Uterus (tissue), 4 donors: ENCODE results near the gene STOM. TPM values are rescaled to one million over a fixed set of nuclear protein-coding genes. Genes with fewer than 3 reads are reported as not detected.

Experiments used
- DNase-seq, 2 donors: peaks; one replicate each; pipeline ENCODE4 v3.0.0-alpha.2; 2019 to 2020
- H3K27ac ChIP-seq, 2 donors: fragments of 200-600 bp; sonication (generic); 1 replicate in 1 of 2; 2 replicates in 1 of 2; pipeline ENCODE4 v1.5.1; 2016 to 2018
- H3K27me3 ChIP-seq, 2 donors: fragments of 200-600 bp; sonication (generic); one replicate each; pipeline ENCODE4 v1.5.1; 2018 to 2019; ENCODE audit warnings: control low read depth in 1 of 2
- H3K36me3 ChIP-seq, 2 donors: fragments of 200-600 bp; sonication (generic); one replicate each; pipeline ENCODE4 v1.5.1; 2019; ENCODE audit warnings: control low read depth in 1 of 2
- H3K4me1 ChIP-seq, 2 donors: fragments of 200-600 bp; sonication (generic); one replicate each; pipeline ENCODE4 v1.5.1; 2018 to 2019; ENCODE audit warnings: control low read depth in 1 of 2
- H3K4me3 ChIP-seq, 2 donors: fragments of 200-600 bp; sonication (generic); 1 replicate in 1 of 2; 2 replicates in 1 of 2; pipeline ENCODE4 v1.5.1; 2018 to 2019; ENCODE audit warnings: mild to moderate bottlenecking in 1 of 2
- H3K9me3 ChIP-seq, 2 donors: fragments of 200-600 bp; sonication (generic); one replicate each; pipeline ENCODE4 v1.5.1; 2019; ENCODE audit warnings: control low read depth in 1 of 2
- POLR2A ChIP-seq, 2 donors: fragments of 450-650 bp; IDR thresholded peaks; one replicate each; pipeline ENCODE4 v1.6.1; 2016; ENCODE audit warnings: antibody characterized with exemption in 2 of 2, mild to moderate bottlenecking in 1 of 2, moderate library complexity in 1 of 2
- intact Hi-C: fragments of 100-400 bp; cut with DNase I; formaldehyde crosslinking; loops from one replicate; pipeline ENCODE4 v1.15.1; 2023; ENCODE audit warnings: low total_unique reads
- total RNA-seq, 4 donors: library from RNA; depleted of rRNA in 3 of 4; stranded (reverse); fragments of >200 nt in 3 of 4; gene quantifications; one replicate each; pipeline versions ENCODE4 v1.1.0 to v1.2.4, GENCODE V29; 2014 to 2023
- TF ChIP-seq, protein P1 (sequence below), 4 experiments: fragments of 200-600 bp in 2 of 4; fragments of 450-650 bp in 2 of 4; sonication (generic) in 2 of 4; IDR thresholded peaks; one replicate each; pipeline ENCODE4 v1.5.1; 2016 to 2019; ENCODE audit warnings: antibody characterized with exemption in 4 of 4, mild to moderate bottlenecking in 2 of 4, moderate library complexity in 1 of 4
- donor health status: DM: yes; HTN: yes; CAD: no.

STOM gene
- total RNA-seq, 4 donors from 2014 or later, result 143 to 299 (median 158) TPM

DNA sequence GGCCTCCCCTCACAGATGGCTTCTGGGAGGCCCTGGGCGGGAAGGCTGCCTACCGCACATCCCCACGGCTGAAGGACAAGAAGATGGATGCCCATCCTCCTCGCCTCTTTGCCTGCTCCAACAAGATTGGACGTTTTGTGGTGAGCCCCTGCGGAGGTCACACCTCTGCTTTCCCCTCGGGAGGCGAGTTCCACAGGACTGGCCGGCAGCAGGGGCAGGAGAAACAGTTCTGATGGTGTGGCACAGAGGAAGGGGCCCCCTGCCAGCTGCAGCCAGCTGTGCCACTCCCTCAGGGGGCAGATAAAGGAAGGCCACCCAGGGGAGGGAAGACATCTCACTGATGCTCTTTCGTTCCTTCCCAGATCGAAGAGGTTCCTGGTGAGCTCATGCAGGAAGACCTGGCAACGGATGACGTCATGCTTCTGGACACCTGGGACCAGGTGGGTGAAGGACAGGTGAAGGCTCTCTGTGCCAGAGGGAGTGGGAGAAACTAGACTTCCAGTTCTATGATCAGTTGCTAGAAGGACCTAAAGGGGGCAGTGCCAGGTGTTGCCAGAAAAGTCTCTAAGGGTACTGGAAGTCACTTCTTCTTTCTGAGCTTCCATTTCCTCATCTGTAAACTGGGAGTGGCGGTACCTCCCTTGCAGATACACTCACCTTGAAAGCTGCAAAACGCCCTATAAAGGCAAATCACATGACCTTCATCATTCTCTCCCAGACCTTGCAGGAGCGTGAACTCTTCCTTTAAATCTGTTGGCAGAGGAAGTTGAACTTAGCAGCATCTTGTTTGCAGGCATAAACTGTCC, 41.0 kb downstream of the STOM start:
- TF ChIP-seq, protein P1, sequence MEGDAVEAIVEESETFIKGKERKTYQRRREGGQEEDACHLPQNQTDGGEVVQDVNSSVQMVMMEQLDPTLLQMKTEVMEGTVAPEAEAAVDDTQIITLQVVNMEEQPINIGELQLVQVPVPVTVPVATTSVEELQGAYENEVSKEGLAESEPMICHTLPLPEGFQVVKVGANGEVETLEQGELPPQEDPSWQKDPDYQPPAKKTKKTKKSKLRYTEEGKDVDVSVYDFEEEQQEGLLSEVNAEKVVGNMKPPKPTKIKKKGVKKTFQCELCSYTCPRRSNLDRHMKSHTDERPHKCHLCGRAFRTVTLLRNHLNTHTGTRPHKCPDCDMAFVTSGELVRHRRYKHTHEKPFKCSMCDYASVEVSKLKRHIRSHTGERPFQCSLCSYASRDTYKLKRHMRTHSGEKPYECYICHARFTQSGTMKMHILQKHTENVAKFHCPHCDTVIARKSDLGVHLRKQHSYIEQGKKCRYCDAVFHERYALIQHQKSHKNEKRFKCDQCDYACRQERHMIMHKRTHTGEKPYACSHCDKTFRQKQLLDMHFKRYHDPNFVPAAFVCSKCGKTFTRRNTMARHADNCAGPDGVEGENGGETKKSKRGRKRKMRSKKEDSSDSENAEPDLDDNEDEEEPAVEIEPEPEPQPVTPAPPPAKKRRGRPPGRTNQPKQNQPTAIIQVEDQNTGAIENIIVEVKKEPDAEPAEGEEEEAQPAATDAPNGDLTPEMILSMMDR (IDR thresholded peaks at IDR 0.05), result no peak
- TF ChIP-seq POLR2A (IDR thresholded peaks at IDR 0.05), result no peak
- Histone ChIP-seq H3K36me3 (no peaks in the 10 kb centered on the region), H3K4me3 (no peak overlapping the region), H3K9me3 (no peaks in the 10 kb centered on the region), H3K27me3 (no peaks in the 10 kb centered on the region), H3K27ac (peak overlapping the region; percentile 82 to 98), H3K4me1 (peaks cover 0 to 15% of the 10 kb centered on the region in 2 donors)
- intact Hi-C loops, result loop anchor here (10.0 kb wide), 1 partner anchor 46 kb away; the partner anchor contains the start of gene STOM
- DNase-seq, result no peak

- TF ChIP-seq, protein P1 (IDR thresholded peaks at IDR 0.05), result no peak
- no peak for TF ChIP-seq POLR2A (IDR thresholded peaks at IDR 0.05)
- no peaks in the 10 kb centered on the region for H3K36me3 ChIP-seq
- intact Hi-C loops, result loop anchor here (10.0 kb wide), 1 partner anchor 46 kb away; the partner anchor contains the start of gene STOM
- DNase-seq, result no peak
- peaks cover 0 to 15% of the 10 kb centered on the region in 2 donors for H3K4me1 ChIP-seq
- H3K9me3 ChIP-seq, result no peaks in the 10 kb centered on the region
- H3K4me3 ChIP-seq, result no peak overlapping the region
- H3K27me3 ChIP-seq, result no peaks in the 10 kb centered on the region
- peak overlapping the region; percentile 82 to 98 for H3K27ac ChIP-seq
Measured at GRCh38 chr9:121328476-121328875, 41.6 kb downstream of the STOM start.

DNA sequence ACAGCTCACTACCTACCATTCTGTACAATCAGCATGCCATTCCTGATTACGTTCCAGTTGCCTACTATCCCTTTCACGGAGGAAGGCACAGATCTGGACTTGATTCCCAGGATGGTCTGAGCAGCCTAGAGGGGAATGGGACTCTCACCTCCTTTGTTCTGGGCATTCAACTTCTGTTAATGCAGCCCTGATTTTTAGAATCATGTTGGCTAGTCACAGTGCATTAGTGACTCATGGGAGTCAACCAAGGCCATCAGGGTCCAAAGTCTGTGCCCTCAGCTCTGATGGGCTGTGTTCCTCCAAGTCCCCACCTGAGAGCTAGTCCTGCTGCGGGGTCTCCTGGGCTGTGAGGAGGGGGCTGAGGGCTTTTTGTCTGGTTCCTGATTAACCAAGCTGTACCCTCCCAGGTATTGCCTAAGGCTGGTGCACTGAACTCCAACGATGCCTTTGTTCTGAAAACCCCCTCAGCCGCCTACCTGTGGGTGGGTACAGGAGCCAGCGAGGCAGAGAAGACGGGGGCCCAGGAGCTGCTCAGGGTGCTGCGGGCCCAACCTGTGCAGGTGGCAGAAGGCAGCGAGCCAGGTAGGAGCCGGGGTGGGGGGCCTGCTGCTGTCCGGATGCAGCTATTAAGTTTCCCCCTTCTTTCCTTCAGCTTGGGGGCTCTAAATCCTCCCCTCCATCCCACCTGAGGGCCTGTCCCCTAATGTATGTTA, 43.0 kb downstream of the STOM start:
- intact Hi-C loops, result loop anchor here (10.0 kb wide), 1 partner anchor 48 kb away; the partner anchor contains the start of gene STOM
- Histone ChIP-seq H3K9me3 (no peaks in the 10 kb centered on the region), H3K27ac (peak overlapping the region; percentile 82 to 98), H3K27me3 (no peaks in the 10 kb centered on the region), H3K4me3 (no peak overlapping the region), H3K36me3 (no peaks in the 10 kb centered on the region), H3K4me1 (peaks cover 2 to 15% of the 10 kb centered on the region in 2 donors)
- TF ChIP-seq, protein P1 (IDR thresholded peaks at IDR 0.05), result no peak
- no peak for TF ChIP-seq POLR2A (IDR thresholded peaks at IDR 0.05)
- DNase-seq, result no peak

GRCh38 chr9:121326130-121326838, 43.8 kb downstream of the STOM start:
- DNase-seq, result peak; percentile 92 to 93
- no peak overlapping the region for H3K4me3 ChIP-seq
- H3K27ac ChIP-seq, result peak overlapping the region; percentile 82 to 98
- no peaks in the 10 kb centered on the region for H3K9me3 ChIP-seq
- no peaks in the 10 kb centered on the region for H3K27me3 ChIP-seq
- TF ChIP-seq POLR2A (IDR thresholded peaks at IDR 0.05), result peak in 1 of 2 donors; percentile 48
- TF ChIP-seq, protein P1 (IDR thresholded peaks at IDR 0.05), result no peak
- H3K36me3 ChIP-seq, result no peaks in the 10 kb centered on the region
- intact Hi-C loops, result loop anchor here (10.0 kb wide), 1 partner anchor 49 kb away; the partner anchor contains the start of gene STOM
- peaks cover 3 to 15% of the 10 kb centered on the region in 2 donors for H3K4me1 ChIP-seq
